Parathyroid adenoma (tissue), 2 donors: Measurements from ENCODE around the gene PTX3.

ENCODE experiments used
- H2AFZ ChIP-seq: fragments of 300-600 bp; sonication (generic); one replicate; pipeline ENCODE4 v1.7.0; 2017; ENCODE audit warnings: antibody characterized with exemption, mild to moderate bottlenecking
- H3K27ac ChIP-seq: fragments of 300-600 bp; sonication (generic); one replicate; pipeline ENCODE4 v1.7.0; 2017
- H3K27me3 ChIP-seq: fragments of 300-600 bp; sonication (generic); one replicate; pipeline ENCODE4 v1.7.0; 2017; ENCODE audit warnings: low read length; ENCODE audit not compliant: control insufficient read depth, insufficient read depth
- H3K36me3 ChIP-seq: fragments of 300-600 bp; sonication (generic); one replicate; pipeline ENCODE4 v1.7.0; 2017; ENCODE audit warnings: low read length; ENCODE audit not compliant: control insufficient read depth, insufficient read depth
- H3K4me1 ChIP-seq: fragments of 300-600 bp; sonication (generic); one replicate; pipeline ENCODE4 v1.7.0; 2017; ENCODE audit warnings: control low read depth
- H3K4me2 ChIP-seq: fragments of 300-600 bp; sonication (generic); one replicate; pipeline ENCODE4 v1.7.0; 2017; ENCODE audit warnings: low read length
- H3K4me3 ChIP-seq: fragments of 300-600 bp; sonication (generic); one replicate; pipeline ENCODE4 v1.7.0; 2017; ENCODE audit warnings: low read depth, low read length
- H3K79me2 ChIP-seq: fragments of 300-600 bp; sonication (generic); one replicate; pipeline ENCODE4 v1.7.0; 2017; ENCODE audit warnings: control low read depth
- H3K9ac ChIP-seq: fragments of 300-600 bp; sonication (generic); one replicate; pipeline ENCODE4 v1.7.0; 2017; ENCODE audit warnings: mild to moderate bottlenecking
- H3K9me3 ChIP-seq: fragments of 300-600 bp; sonication (generic); one replicate; pipeline ENCODE4 v1.7.0; 2017; ENCODE audit warnings: low read length; ENCODE audit not compliant: control insufficient read depth
- TF ChIP-seq, protein P1 (sequence below): fragments of 300-600 bp; sonication (generic); IDR thresholded peaks from one replicate; pipeline ENCODE4 v1.7.0; 2017; ENCODE audit warnings: antibody characterized with exemption, mild to moderate bottlenecking
- donor health status: primary hyperparathyroidism.

Gene PTX3

GRCh38 chr3:157410945-157411344, 25.7 kb upstream of the PTX3 start:
- Histone ChIP-seq H3K4me3 (no peak overlapping the region), H3K27me3 (no peaks in the 10 kb centered on the region), H3K36me3 (no peaks in the 10 kb centered on the region), H3K79me2 (no peaks in the 10 kb centered on the region), H3K9me3 (no peaks in the 10 kb centered on the region), H2AFZ (no peak overlapping the region), H3K4me2 (no peak overlapping the region), H3K4me1 (no peaks in the 10 kb centered on the region), H3K9ac (no peak overlapping the region), H3K27ac (no peak overlapping the region)
- TF ChIP-seq, protein P1, sequence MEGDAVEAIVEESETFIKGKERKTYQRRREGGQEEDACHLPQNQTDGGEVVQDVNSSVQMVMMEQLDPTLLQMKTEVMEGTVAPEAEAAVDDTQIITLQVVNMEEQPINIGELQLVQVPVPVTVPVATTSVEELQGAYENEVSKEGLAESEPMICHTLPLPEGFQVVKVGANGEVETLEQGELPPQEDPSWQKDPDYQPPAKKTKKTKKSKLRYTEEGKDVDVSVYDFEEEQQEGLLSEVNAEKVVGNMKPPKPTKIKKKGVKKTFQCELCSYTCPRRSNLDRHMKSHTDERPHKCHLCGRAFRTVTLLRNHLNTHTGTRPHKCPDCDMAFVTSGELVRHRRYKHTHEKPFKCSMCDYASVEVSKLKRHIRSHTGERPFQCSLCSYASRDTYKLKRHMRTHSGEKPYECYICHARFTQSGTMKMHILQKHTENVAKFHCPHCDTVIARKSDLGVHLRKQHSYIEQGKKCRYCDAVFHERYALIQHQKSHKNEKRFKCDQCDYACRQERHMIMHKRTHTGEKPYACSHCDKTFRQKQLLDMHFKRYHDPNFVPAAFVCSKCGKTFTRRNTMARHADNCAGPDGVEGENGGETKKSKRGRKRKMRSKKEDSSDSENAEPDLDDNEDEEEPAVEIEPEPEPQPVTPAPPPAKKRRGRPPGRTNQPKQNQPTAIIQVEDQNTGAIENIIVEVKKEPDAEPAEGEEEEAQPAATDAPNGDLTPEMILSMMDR = no peak

DNA sequence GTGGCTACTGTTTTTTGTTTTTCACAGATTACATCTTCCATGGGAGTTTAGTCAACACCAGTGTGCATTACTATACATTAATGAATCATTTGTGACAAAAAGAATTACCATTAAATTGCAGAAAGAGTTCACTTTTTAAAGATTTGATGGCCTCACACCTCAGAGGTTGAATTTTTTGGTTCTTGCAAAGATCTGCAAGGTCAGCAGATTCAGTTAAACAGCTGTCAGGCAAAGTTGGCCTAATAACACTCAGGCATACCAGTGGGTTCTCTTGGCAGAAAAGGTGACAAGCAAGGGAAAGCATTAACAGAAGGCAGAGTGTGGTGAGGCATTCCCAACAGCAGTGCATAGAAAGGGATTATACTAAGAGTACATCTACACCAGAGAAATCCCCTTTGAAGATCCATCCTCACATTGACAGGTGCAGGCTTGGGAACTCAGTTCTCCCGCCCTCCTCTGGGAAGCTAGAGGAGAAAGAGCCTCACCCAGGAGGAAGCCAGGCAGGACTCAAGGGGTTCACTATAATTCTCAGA, 24.3 kb upstream of the PTX3 start:
- Histone ChIP-seq H3K4me1 (no peaks in the 10 kb centered on the region), H3K9ac (no peak overlapping the region), H3K4me2 (no peak overlapping the region), H3K36me3 (no peaks in the 10 kb centered on the region), H3K27me3 (no peaks in the 10 kb centered on the region), H3K27ac (no peak overlapping the region), H3K79me2 (no peaks in the 10 kb centered on the region), H3K9me3 (no peaks in the 10 kb centered on the region), H2AFZ (no peak overlapping the region), H3K4me3 (no peak overlapping the region)
- TF ChIP-seq, protein P1 = no peak

- Histone ChIP-seq H2AFZ (no peak overlapping the region), H3K9me3 (no peaks in the 10 kb centered on the region), H3K4me2 (no peak overlapping the region), H3K27me3 (no peaks in the 10 kb centered on the region), H3K9ac (no peak overlapping the region), H3K27ac (no peak overlapping the region), H3K4me1 (no peaks in the 10 kb centered on the region), H3K36me3 (no peaks in the 10 kb centered on the region), H3K79me2 (no peaks in the 10 kb centered on the region), H3K4me3 (no peak overlapping the region)
- TF ChIP-seq, protein P1 = no peak
These were observed 21.8 kb upstream of the PTX3 start for GRCh38 chr3:157414861-157415260.

DNA sequence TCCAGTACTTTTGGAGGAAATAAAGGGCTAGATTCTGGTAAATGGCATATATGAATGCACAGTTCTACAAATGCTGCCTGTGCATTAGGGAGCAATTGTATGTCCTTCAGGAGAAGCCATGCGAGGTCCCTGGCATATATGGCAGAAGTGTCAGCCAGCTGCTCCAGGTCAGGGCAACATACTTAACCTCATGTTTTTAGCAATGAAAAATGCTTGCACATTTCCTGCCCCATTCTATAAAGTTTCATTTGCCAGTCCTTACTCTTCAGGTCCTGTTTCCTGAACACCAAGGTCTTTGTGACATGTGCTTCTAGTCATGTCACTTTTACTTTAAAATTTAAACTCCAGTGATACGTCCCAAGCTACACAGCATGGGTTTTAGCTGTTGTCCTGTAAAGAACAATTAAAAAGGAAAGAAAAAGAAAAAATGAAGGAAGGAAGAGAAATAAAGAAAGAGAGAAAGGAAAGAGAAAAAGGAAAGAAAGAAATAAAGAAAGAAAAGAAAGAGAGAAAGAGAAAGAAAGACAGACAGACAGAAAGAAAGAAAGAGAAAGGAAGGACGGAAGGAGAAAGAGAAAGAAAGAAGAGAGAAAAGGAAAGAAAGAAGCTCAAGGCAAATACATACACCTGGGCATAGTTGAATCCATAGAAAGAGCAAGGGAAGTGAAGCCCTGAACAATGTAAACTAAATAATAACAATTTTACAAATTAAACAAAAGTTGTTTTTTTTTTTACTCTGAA, 20.1 kb upstream of the PTX3 start:
- H3K27ac ChIP-seq = no peak overlapping the region
- H3K36me3 ChIP-seq = no peaks in the 10 kb centered on the region
- H2AFZ ChIP-seq = no peak overlapping the region
- H3K9me3 ChIP-seq = no peaks in the 10 kb centered on the region
- TF ChIP-seq, protein P1 = no peak
- no peak overlapping the region for H3K9ac ChIP-seq
- no peaks in the 10 kb centered on the region for H3K27me3 ChIP-seq
- no peak overlapping the region for H3K4me2 ChIP-seq
- H3K79me2 ChIP-seq = no peaks in the 10 kb centered on the region
- H3K4me1 ChIP-seq = no peaks in the 10 kb centered on the region
- H3K4me3 ChIP-seq = no peak overlapping the region

DNA sequence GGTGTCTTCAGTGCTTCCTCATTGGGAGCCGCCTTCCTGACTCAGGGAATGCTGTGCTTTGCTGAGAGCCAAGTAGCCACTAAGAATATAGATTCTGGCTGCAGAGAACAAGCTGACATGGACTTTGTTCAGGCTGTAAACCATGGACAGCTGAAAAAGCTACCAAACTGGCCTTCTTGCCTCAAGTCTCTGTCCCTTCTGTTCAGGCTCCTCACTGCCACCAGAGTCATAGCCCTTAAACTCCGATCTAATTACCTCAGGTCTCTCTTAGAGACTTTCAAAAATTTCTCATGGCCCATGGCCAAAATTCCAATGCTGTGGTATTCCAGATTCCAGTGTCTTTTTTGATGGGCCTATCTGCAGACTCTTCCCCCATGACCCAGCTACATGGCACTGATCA, 19.4 kb upstream of the PTX3 start:
- no peak overlapping the region for H3K4me3 ChIP-seq
- no peaks in the 10 kb centered on the region for H3K4me1 ChIP-seq
- no peaks in the 10 kb centered on the region for H3K27me3 ChIP-seq
- TF ChIP-seq, protein P1 = no peak
- no peaks in the 10 kb centered on the region for H3K36me3 ChIP-seq
- no peak overlapping the region for H3K9ac ChIP-seq
- no peaks in the 10 kb centered on the region for H3K9me3 ChIP-seq
- H3K27ac ChIP-seq = no peak overlapping the region
- H3K4me2 ChIP-seq = no peak overlapping the region
- no peak overlapping the region for H2AFZ ChIP-seq
- no peaks in the 10 kb centered on the region for H3K79me2 ChIP-seq
